ENCODE results near the gene MBNL2. TPM values are rescaled to one million over a fixed set of nuclear protein-coding genes. Genes with fewer than 3 reads are reported as not detected.

Gene MBNL2
- total and polyA plus RNA-seq, 2 experiments from 2014 or later = 0.55 to 3.2 TPM

DNA sequence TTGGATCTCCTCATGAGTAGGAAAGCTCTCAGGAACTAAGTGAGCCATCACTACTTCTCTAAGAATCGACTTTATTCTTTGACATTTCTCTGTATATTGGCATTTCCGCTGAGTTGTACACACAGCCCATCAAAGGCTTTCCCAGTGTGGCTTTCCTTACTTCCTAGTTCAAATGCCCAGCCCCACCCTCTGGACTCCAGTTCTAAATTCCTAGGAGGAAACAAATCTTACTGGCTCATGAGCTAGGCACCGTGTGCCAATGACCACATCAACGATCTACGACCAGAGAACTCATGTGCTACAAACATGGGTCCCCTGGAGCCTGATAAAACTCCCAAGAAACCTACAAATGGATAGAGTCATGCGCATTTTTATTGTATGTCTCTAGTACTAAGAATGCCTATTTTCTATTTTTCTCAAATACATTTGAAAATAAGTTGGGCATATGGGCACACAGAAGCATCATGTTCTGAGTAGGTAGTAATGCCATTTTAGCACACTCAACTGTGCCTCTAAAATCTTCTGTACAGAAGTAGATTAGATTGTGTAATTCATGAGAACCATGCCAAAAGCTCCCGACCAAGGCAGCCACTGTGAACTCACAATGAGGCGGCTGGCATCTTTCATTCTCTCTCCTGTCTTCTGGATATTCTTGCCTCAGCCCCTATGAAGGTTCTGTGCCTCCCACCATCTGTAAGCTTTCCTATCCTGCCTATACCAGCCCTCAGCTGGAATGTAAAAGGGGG, 201.3 kb downstream of the MBNL2 start:
- H3K9me3 Mint-ChIP-seq = no peaks in the 10 kb centered on the region
- no peak overlapping the region for H3K27ac ChIP-seq (ENCODE audit: low read depth)
- ATAC-seq = no peak
- H3K36me3 Mint-ChIP-seq (ENCODE audit: low read depth) = no peaks in the 10 kb centered on the region; the same call in 2 of the 3 replicates
- H3K9me2 ChIP-seq (ENCODE audit: insufficient read depth) = no peaks in the 10 kb centered on the region; the same call in 1 of the 2 replicates
- H3K27ac Mint-ChIP-seq = no peak overlapping the region
- H3K4me3 Mint-ChIP-seq = no peak overlapping the region
- no peak overlapping the region for H2AFZ ChIP-seq
- no peaks in the 10 kb centered on the region for H3F3A ChIP-seq (replicated peaks; ENCODE audit: low read depth)
- DNase-seq (ENCODE audit: low spot score) = no peak
- no peak overlapping the region for H3K4me3 ChIP-seq
- H3K36me3 ChIP-seq (ENCODE audit: insufficient read depth) = no peaks in the 10 kb centered on the region
- TF ChIP-seq EZH2phosphoT487 (IDR thresholded peaks at IDR 0.05; ENCODE audit: unreplicated experiment) (no peak), ZNF331 (CRISPR knock-in tag; IDR thresholded peaks at IDR 0.05; ENCODE audit: low read depth) (no peak), ZNF114 (CRISPR knock-in tag; IDR thresholded peaks at IDR 0.05) (no peak), STAT1 (IDR thresholded peaks at IDR 0.05; ENCODE audit: unreplicated experiment) (no peak), NANOG (IDR thresholded peaks at IDR 0.05; ENCODE audit: borderline replicate concordance) (no peak), POLR2AphosphoS5 (IDR thresholded peaks at IDR 0.05; ENCODE audit: low read depth) (no peak), JUNB (IDR thresholded peaks at IDR 0.05; ENCODE audit: unreplicated experiment) (no peak), CREB1 (CRISPR knock-in tag; IDR thresholded peaks at IDR 0.05; ENCODE audit: low read depth) (no peak), EZH2 (IDR thresholded peaks at IDR 0.05; ENCODE audit: low read depth, unreplicated experiment) (no peak)
- TF ChIP-seq, protein P1, sequence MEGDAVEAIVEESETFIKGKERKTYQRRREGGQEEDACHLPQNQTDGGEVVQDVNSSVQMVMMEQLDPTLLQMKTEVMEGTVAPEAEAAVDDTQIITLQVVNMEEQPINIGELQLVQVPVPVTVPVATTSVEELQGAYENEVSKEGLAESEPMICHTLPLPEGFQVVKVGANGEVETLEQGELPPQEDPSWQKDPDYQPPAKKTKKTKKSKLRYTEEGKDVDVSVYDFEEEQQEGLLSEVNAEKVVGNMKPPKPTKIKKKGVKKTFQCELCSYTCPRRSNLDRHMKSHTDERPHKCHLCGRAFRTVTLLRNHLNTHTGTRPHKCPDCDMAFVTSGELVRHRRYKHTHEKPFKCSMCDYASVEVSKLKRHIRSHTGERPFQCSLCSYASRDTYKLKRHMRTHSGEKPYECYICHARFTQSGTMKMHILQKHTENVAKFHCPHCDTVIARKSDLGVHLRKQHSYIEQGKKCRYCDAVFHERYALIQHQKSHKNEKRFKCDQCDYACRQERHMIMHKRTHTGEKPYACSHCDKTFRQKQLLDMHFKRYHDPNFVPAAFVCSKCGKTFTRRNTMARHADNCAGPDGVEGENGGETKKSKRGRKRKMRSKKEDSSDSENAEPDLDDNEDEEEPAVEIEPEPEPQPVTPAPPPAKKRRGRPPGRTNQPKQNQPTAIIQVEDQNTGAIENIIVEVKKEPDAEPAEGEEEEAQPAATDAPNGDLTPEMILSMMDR (conservative IDR thresholded peaks at IDR 0.05; ENCODE audit: low read depth in 2 of 2) = no peak
- TF ChIP-seq, protein P2, sequence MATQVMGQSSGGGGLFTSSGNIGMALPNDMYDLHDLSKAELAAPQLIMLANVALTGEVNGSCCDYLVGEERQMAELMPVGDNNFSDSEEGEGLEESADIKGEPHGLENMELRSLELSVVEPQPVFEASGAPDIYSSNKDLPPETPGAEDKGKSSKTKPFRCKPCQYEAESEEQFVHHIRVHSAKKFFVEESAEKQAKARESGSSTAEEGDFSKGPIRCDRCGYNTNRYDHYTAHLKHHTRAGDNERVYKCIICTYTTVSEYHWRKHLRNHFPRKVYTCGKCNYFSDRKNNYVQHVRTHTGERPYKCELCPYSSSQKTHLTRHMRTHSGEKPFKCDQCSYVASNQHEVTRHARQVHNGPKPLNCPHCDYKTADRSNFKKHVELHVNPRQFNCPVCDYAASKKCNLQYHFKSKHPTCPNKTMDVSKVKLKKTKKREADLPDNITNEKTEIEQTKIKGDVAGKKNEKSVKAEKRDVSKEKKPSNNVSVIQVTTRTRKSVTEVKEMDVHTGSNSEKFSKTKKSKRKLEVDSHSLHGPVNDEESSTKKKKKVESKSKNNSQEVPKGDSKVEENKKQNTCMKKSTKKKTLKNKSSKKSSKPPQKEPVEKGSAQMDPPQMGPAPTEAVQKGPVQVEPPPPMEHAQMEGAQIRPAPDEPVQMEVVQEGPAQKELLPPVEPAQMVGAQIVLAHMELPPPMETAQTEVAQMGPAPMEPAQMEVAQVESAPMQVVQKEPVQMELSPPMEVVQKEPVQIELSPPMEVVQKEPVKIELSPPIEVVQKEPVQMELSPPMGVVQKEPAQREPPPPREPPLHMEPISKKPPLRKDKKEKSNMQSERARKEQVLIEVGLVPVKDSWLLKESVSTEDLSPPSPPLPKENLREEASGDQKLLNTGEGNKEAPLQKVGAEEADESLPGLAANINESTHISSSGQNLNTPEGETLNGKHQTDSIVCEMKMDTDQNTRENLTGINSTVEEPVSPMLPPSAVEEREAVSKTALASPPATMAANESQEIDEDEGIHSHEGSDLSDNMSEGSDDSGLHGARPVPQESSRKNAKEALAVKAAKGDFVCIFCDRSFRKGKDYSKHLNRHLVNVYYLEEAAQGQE (IDR thresholded peaks at IDR 0.05; ENCODE audit: unreplicated experiment) = no peak
- TF ChIP-seq, protein P3, sequence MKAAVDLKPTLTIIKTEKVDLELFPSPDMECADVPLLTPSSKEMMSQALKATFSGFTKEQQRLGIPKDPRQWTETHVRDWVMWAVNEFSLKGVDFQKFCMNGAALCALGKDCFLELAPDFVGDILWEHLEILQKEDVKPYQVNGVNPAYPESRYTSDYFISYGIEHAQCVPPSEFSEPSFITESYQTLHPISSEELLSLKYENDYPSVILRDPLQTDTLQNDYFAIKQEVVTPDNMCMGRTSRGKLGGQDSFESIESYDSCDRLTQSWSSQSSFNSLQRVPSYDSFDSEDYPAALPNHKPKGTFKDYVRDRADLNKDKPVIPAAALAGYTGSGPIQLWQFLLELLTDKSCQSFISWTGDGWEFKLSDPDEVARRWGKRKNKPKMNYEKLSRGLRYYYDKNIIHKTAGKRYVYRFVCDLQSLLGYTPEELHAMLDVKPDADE (IDR thresholded peaks at IDR 0.05) = no peak
- TF ChIP-seq, protein P4, sequence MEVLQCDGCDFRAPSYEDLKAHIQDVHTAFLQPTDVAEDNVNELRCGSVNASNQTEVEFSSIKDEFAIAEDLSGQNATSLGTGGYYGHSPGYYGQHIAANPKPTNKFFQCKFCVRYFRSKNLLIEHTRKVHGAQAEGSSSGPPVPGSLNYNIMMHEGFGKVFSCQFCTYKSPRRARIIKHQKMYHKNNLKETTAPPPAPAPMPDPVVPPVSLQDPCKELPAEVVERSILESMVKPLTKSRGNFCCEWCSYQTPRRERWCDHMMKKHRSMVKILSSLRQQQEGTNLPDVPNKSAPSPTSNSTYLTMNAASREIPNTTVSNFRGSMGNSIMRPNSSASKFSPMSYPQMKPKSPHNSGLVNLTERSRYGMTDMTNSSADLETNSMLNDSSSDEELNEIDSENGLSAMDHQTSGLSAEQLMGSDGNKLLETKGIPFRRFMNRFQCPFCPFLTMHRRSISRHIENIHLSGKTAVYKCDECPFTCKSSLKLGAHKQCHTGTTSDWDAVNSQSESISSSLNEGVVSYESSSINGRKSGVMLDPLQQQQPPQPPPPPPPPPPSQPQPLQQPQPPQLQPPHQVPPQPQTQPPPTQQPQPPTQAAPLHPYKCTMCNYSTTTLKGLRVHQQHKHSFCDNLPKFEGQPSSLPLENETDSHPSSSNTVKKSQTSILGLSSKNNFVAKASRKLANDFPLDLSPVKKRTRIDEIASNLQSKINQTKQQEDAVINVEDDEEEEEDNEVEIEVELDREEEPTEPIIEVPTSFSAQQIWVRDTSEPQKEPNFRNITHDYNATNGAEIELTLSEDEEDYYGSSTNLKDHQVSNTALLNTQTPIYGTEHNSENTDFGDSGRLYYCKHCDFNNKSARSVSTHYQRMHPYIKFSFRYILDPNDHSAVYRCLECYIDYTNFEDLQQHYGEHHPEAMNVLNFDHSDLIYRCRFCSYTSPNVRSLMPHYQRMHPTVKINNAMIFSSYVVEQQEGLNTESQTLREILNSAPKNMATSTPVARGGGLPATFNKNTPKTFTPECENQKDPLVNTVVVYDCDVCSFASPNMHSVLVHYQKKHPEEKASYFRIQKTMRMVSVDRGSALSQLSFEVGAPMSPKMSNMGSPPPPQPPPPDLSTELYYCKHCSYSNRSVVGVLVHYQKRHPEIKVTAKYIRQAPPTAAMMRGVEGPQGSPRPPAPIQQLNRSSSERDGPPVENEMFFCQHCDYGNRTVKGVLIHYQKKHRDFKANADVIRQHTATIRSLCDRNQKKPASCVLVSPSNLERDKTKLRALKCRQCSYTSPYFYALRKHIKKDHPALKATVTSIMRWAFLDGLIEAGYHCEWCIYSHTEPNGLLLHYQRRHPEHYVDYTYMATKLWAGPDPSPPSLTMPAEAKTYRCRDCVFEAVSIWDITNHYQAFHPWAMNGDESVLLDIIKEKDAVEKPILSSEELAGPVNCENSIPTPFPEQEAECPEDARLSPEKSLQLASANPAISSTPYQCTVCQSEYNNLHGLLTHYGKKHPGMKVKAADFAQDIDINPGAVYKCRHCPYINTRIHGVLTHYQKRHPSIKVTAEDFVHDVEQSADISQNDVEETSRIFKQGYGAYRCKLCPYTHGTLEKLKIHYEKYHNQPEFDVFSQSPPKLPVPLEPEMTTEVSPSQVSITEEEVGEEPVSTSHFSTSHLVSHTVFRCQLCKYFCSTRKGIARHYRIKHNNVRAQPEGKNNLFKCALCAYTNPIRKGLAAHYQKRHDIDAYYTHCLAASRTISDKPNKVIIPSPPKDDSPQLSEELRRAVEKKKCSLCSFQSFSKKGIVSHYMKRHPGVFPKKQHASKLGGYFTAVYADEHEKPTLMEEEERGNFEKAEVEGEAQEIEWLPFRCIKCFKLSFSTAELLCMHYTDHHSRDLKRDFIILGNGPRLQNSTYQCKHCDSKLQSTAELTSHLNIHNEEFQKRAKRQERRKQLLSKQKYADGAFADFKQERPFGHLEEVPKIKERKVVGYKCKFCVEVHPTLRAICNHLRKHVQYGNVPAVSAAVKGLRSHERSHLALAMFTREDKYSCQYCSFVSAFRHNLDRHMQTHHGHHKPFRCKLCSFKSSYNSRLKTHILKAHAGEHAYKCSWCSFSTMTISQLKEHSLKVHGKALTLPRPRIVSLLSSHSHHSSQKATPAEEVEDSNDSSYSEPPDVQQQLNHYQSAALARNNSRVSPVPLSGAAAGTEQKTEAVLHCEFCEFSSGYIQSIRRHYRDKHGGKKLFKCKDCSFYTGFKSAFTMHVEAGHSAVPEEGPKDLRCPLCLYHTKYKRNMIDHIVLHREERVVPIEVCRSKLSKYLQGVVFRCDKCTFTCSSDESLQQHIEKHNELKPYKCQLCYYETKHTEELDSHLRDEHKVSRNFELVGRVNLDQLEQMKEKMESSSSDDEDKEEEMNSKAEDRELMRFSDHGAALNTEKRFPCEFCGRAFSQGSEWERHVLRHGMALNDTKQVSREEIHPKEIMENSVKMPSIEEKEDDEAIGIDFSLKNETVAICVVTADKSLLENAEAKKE (CRISPR knock-in tag; IDR thresholded peaks at IDR 0.05) = no peak
- peaks cover 11% of the 10 kb centered on the region; the same call in 1 of the 2 replicates for H3K4me1 ChIP-seq (ENCODE audit: insufficient read depth)
- H3K27me3 Mint-ChIP-seq (ENCODE audit: insufficient read depth, low read depth, poor library complexity) = no peaks in the 10 kb centered on the region
- no peaks in the 10 kb centered on the region for H3K27me3 ChIP-seq (ENCODE audit: insufficient read depth)
- no peak overlapping the region for H3K4me2 ChIP-seq
- H4K20me1 ChIP-seq (replicated peaks; ENCODE audit: insufficient read depth) = no peaks in the 10 kb centered on the region
- H3K4me1 Mint-ChIP-seq = peaks cover 2% of the 10 kb centered on the region; the same call in 2 of the 3 replicates
- H3K79me2 ChIP-seq (replicated peaks; ENCODE audit: insufficient read depth) = no peaks in the 10 kb centered on the region
